Loucy (cell line): ENCODE measurements around the gene MBTD1.
A peak's percentile ranks its signal among the peaks of the same experiment; 100 is the strongest.
"Not testable (repeated sequence)": the region's sequence is repeated elsewhere in the genome, so short reads cannot be mapped to it uniquely, and the experiment has no call there.

Source experiments
- H2AFZ ChIP-seq: fragments of 200-600 bp; sonication (generic); 2 replicates; pipeline ENCODE4 v1.6.0; 2016; ENCODE audit warnings: antibody characterized with exemption, mild to moderate bottlenecking, low read length, moderate library complexity
- H3F3A ChIP-seq: fragments of 200-600 bp; 2 replicates; pipeline ENCODE4 v1.6.0; 2016; ENCODE audit warnings: antibody characterized with exemption, low read depth, mild to moderate bottlenecking
- H3K27me3 ChIP-seq: fragments of 200-600 bp; sonication (generic); 2 replicates; pipeline ENCODE4 v1.6.1; 2014; ENCODE audit warnings: low read length, mild to moderate bottlenecking; ENCODE audit not compliant: insufficient read depth, poor library complexity, severe bottlenecking
- H3K36me3 ChIP-seq: fragments of 200-600 bp; sonication (generic); 2 replicates; pipeline ENCODE4 v1.6.1; 2016; ENCODE audit warnings: low read length; ENCODE audit not compliant: insufficient read depth
- H3K4me1 ChIP-seq: fragments of 200-600 bp; sonication (generic); 2 replicates; pipeline ENCODE4 v1.5.1; 2014; ENCODE audit warnings: low read length, mild to moderate bottlenecking; ENCODE audit not compliant: insufficient read depth, poor library complexity, severe bottlenecking
- H3K4me2 ChIP-seq: fragments of 200-600 bp; sonication (generic); 2 replicates; pipeline ENCODE4 v1.6.0; 2014; ENCODE audit warnings: antibody characterized with exemption, low read length, low read depth, mild to moderate bottlenecking; ENCODE audit not compliant: poor library complexity, severe bottlenecking
- H3K4me3 ChIP-seq: fragments of 200-600 bp; sonication (generic); 2 replicates; pipeline ENCODE4 v1.5.1; 2014; ENCODE audit warnings: low read length, mild to moderate bottlenecking, mixed read lengths; ENCODE audit not compliant: poor library complexity, severe bottlenecking
- H3K79me2 ChIP-seq: fragments of 200-600 bp; sonication (generic); 2 replicates; pipeline ENCODE4 v1.6.1; 2014; ENCODE audit warnings: low read length; ENCODE audit not compliant: insufficient read depth
- H3K9ac ChIP-seq: fragments of 200-600 bp; sonication (generic); 2 replicates; pipeline ENCODE4 v1.6.0; 2014; ENCODE audit warnings: mild to moderate bottlenecking, low read depth, low read length, moderate library complexity; ENCODE audit not compliant: poor library complexity, severe bottlenecking
- H3K9me2 ChIP-seq: fragments of 200-600 bp; sonication (generic); replicated peaks from 2 replicates; pipeline ENCODE4 v1.6.1; 2016; ENCODE audit warnings: low read depth, low read length, mixed read lengths
- H3K9me3 ChIP-seq: fragments of 200-600 bp; sonication (generic); 2 replicates; pipeline ENCODE4 v1.6.1; 2014; ENCODE audit warnings: mild to moderate bottlenecking, antibody characterized with exemption, low read length, low read depth; ENCODE audit not compliant: insufficient read depth
- H4K20me1 ChIP-seq: fragments of 200-600 bp; sonication (generic); 2 replicates; pipeline ENCODE4 v1.6.0; 2014; ENCODE audit warnings: antibody characterized with exemption, low read length, mild to moderate bottlenecking; ENCODE audit not compliant: insufficient read depth, poor library complexity, severe bottlenecking
- EZH2phosphoT487 ChIP-seq: fragments of 200-600 bp; IDR thresholded peaks from 2 replicates; pipeline ENCODE4 v1.6.1; 2018; ENCODE audit warnings: antibody characterized with exemption, mild to moderate bottlenecking, moderate library complexity, borderline replicate concordance
- TF ChIP-seq, protein P1 (sequence below): fragments of 200-600 bp; sonication (generic); conservative IDR thresholded peaks from 2 replicates; pipeline ENCODE4 v1.5.1; 2014; ENCODE audit warnings: mild to moderate bottlenecking, antibody characterized with exemption, low read length

MBTD1 gene

DNA sequence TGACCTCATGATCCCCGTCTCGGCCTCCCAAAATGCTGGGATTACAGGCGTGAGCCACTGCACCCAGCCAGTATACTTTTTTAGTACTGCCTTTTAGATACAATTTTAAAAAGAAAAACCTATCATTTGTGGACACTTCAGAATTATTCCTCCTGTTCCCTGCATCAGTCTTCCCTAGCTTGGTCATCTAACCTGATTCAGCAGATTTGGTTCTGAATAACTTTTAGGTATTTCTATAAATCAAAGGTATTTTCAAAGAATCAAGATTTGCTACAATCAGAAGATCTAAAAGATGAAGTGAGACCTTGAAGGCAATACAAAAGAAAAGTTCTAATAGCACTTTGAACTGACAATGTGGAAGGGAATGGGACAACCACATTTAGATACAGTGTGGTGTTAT is 30.0 kb downstream of the MBTD1 start:
- H3K9me2 ChIP-seq = no peaks in the 10 kb centered on the region
- peaks cover 25% of the 10 kb centered on the region for H4K20me1 ChIP-seq
- peaks cover 2% of the 10 kb centered on the region; the same call in 1 of the 2 replicates for H3K36me3 ChIP-seq
- H3F3A ChIP-seq = no peaks in the 10 kb centered on the region
- peaks cover 86% of the 10 kb centered on the region for H3K79me2 ChIP-seq
- H3K4me2 ChIP-seq = no peak overlapping the region
- TF ChIP-seq, protein P1, sequence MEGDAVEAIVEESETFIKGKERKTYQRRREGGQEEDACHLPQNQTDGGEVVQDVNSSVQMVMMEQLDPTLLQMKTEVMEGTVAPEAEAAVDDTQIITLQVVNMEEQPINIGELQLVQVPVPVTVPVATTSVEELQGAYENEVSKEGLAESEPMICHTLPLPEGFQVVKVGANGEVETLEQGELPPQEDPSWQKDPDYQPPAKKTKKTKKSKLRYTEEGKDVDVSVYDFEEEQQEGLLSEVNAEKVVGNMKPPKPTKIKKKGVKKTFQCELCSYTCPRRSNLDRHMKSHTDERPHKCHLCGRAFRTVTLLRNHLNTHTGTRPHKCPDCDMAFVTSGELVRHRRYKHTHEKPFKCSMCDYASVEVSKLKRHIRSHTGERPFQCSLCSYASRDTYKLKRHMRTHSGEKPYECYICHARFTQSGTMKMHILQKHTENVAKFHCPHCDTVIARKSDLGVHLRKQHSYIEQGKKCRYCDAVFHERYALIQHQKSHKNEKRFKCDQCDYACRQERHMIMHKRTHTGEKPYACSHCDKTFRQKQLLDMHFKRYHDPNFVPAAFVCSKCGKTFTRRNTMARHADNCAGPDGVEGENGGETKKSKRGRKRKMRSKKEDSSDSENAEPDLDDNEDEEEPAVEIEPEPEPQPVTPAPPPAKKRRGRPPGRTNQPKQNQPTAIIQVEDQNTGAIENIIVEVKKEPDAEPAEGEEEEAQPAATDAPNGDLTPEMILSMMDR = no peak
- no peak for TF ChIP-seq EZH2phosphoT487
- no peaks in the 10 kb centered on the region for H3K27me3 ChIP-seq
- peaks cover 9% of the 10 kb centered on the region for H3K4me1 ChIP-seq
- H3K9ac ChIP-seq = no peak overlapping the region
- H3K4me3 ChIP-seq = no peak overlapping the region
- H2AFZ ChIP-seq = no peak overlapping the region
- H3K9me3 ChIP-seq = no peaks in the 10 kb centered on the region

DNA sequence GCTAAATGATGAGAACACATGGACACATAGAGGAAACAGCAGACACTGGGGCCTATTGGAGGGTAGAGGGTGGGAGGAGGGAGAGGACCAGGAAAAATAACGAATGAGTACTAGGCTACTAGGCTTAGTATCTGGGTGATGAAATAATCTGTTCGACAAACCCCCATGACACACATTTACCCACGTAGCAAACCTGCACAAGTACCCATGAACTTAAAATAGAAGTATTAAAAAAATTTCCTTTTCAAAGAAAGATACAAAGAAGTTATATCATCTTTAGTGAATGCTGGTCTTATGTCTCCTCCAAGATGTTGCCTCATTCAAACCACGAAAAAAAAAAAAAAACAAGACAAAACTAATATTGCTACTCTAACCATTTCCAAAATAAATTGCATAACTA is 31.7 kb downstream of the MBTD1 start:
- Histone ChIP-seq H3K9me2 (no peaks in the 10 kb centered on the region), H2AFZ (no peak overlapping the region), H3K9ac (no peak overlapping the region), H3F3A (no peaks in the 10 kb centered on the region), H3K79me2 (peaks cover 69% of the 10 kb centered on the region), H3K4me3 (no peak overlapping the region), H4K20me1 (peaks cover 29% of the 10 kb centered on the region), H3K27me3 (no peaks in the 10 kb centered on the region), H3K36me3 (peaks cover 16% of the 10 kb centered on the region; the same call in 1 of the 2 replicates), H3K4me1 (peaks cover 16% of the 10 kb centered on the region), H3K9me3 (no peaks in the 10 kb centered on the region), H3K4me2 (no peak overlapping the region)
- TF ChIP-seq, protein P1 = no peak
- TF ChIP-seq EZH2phosphoT487 = no peak

DNA sequence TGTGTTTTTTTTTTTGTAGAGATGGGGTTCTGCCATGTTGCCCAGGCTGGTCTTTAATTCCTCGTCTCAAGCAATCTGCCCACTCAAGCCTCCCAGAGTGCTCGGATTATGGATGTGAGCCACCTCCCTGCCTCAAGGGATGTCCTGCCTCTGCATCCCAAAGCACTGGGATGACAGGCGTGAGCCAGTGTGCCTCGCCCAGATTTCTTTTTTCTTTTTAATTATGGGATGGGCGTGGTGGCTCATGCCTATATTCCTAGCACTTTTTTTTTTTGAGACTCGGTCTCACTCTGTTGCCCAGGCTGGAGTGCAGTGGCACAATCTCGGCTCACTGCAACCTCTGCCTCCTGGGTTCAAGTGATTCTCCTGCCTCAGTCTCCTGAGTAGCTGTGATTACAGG is 34.3 kb downstream of the MBTD1 start:
- H3K4me3 ChIP-seq, H3F3A ChIP-seq, H2AFZ ChIP-seq, H3K9ac ChIP-seq, H3K9me3 ChIP-seq, H3K27me3 ChIP-seq, H3K9me2 ChIP-seq, H3K4me2 ChIP-seq: not testable (repeated sequence)
- Histone ChIP-seq H3K4me1 (peaks cover 16% of the 10 kb centered on the region), H3K79me2 (peaks cover 43% of the 10 kb centered on the region), H4K20me1 (peaks cover 20% of the 10 kb centered on the region), H3K36me3 (peaks cover 42% of the 10 kb centered on the region; the same call in 1 of the 2 replicates)

DNA sequence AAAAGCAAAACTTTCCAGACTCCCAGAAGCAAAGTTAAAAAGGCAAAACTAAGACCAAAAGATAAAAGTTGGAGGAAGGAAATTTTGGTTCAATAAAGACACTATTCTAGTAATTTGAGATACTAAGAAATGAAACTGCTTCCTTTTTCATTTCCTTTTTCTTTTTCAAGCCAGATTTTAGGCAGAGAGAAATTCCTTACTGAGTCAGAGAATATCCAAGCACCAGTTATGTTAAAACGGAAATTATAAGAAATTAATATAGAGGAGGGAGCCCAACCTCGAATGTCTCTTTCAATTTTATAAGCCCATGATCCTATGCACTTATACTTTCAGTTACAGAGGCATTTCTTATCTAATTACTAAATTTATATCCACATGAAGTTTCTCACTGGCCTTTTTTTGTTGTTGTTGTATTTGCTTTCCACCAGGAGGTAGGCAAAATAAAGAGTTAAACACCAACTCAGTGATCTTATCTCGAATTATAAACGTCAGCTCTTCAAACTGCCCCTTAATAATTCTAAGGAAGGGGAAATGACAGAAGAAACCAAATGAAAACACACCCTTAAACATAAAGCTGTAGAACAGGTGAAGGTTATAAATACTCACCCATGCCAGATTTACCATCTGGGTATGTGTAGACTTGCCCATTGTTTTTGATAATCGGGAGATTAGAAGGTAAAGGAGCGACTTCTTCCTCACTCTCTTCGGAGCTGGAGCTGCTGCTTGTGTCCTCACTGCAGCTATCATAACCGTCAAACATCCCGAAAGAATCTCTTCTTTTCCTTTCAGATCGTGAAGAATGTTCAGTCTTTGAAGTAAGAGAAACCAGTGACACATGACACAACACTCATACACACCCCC is 35.2 kb downstream of the MBTD1 start:
- Histone ChIP-seq H3K9ac (peak overlapping the region; percentile 29), H3K36me3 (peaks cover 50% of the 10 kb centered on the region; the same call in 1 of the 2 replicates), H3K9me3 (no peaks in the 10 kb centered on the region), H3K27me3 (no peaks in the 10 kb centered on the region), H4K20me1 (peaks cover 16% of the 10 kb centered on the region), H2AFZ (no peak overlapping the region), H3K4me3 (no peak overlapping the region), H3F3A (no peaks in the 10 kb centered on the region), H3K4me2 (peak overlapping the region; percentile 15), H3K4me1 (peaks cover 16% of the 10 kb centered on the region), H3K9me2 (no peaks in the 10 kb centered on the region), H3K79me2 (peaks cover 35% of the 10 kb centered on the region)
- TF ChIP-seq EZH2phosphoT487 = no peak
- TF ChIP-seq, protein P1 = no peak
